Liver (tissue), 9 donors: ENCODE results near the gene CLN3. TPM values are rescaled to one million over a fixed set of nuclear protein-coding genes. Genes with fewer than 3 reads are reported as not detected.

ENCODE experiments used
- DNase-seq: peaks from one replicate; pipeline ENCODE4 v3.0.0-alpha.2; 2017; ENCODE audit warnings: low spot score
- H3K27ac ChIP-seq, 2 donors: one replicate each; pipeline ENCODE4 v1.7.0; 2013; ENCODE audit warnings: inconsistent platforms in 2 of 2, low read length in 2 of 2, control low read depth in 1 of 2, low read depth in 1 of 2, mild to moderate bottlenecking in 1 of 2
- H3K27me3 ChIP-seq, 4 donors: one replicate each; pipeline versions ENCODE4 v1.6.1 to v1.7.0; 2013; ENCODE audit warnings: low read length in 3 of 4, inconsistent platforms in 1 of 4, mild to moderate bottlenecking in 1 of 4, moderate library complexity in 1 of 4; ENCODE audit not compliant: control insufficient read depth in 4 of 4, insufficient read depth in 4 of 4
- H3K36me3 ChIP-seq, 4 donors: one replicate each; pipeline versions ENCODE4 v1.6.1 to v1.7.0; 2013; ENCODE audit warnings: low read length in 3 of 4, mild to moderate bottlenecking in 3 of 4, low read depth in 1 of 4, moderate library complexity in 1 of 4; ENCODE audit not compliant: control insufficient read depth in 4 of 4, insufficient read depth in 3 of 4
- H3K4me1 ChIP-seq, 4 donors: one replicate each; pipeline versions ENCODE4 v1.6.1 to v1.7.0; 2013; ENCODE audit warnings: low read length in 3 of 4, mild to moderate bottlenecking in 3 of 4, moderate library complexity in 1 of 4; ENCODE audit not compliant: control insufficient read depth in 4 of 4, insufficient read depth in 4 of 4
- H3K4me3 ChIP-seq, 3 donors: one replicate each; pipeline versions ENCODE4 v1.6.1 to v1.7.0; 2013; ENCODE audit warnings: low read length in 3 of 3, control low read depth in 1 of 3, low read depth in 1 of 3, mild to moderate bottlenecking in 1 of 3
- H3K9ac ChIP-seq, 2 donors: one replicate each; pipeline ENCODE4 v1.7.0; 2013; ENCODE audit warnings: low read length in 2 of 2, mild to moderate bottlenecking in 2 of 2, moderate library complexity in 2 of 2, control low read depth in 1 of 2, low read depth in 1 of 2
- H3K9me3 ChIP-seq, 4 donors: one replicate each; pipeline versions ENCODE4 v1.6.1 to v1.7.0; 2013; ENCODE audit warnings: low read length in 3 of 4; ENCODE audit not compliant: control insufficient read depth in 4 of 4
- ATF3 ChIP-seq: IDR thresholded peaks from 2 replicates; pipeline ENCODE4 v1.6.1; 2016; ENCODE audit warnings: antibody characterized with exemption
- CTCF ChIP-seq: fragments of 150-350 bp; IDR thresholded peaks from 2 replicates; pipeline ENCODE4 v1.5.1; 2017; ENCODE audit warnings: improper control_type of control experiment, low read depth, low read length; ENCODE audit not compliant: missing input control
- EGR1 ChIP-seq, 2 donors: IDR thresholded peaks; 2 replicates each; pipeline ENCODE4 v1.6.1; 2016 to 2018; ENCODE audit warnings: antibody characterized with exemption in 2 of 2, low read depth in 2 of 2
- FOXA1 ChIP-seq: IDR thresholded peaks from 2 replicates; pipeline ENCODE4 v1.6.1; 2016; ENCODE audit warnings: antibody characterized with exemption
- FOXA2 ChIP-seq: IDR thresholded peaks from 2 replicates; pipeline ENCODE4 v1.6.1; 2016; ENCODE audit warnings: antibody characterized with exemption
- GABPA ChIP-seq, 2 donors: IDR thresholded peaks in 1 of 2; conservative IDR thresholded peaks in 1 of 2; 2 replicates each; pipeline ENCODE4 v1.6.1; 2016; ENCODE audit warnings: antibody characterized with exemption in 2 of 2, mild to moderate bottlenecking in 1 of 2, moderate library complexity in 1 of 2
- HNF4A ChIP-seq, 2 donors: conservative IDR thresholded peaks; 2 replicates each; pipeline ENCODE4 v1.6.1; 2016; ENCODE audit warnings: antibody characterized with exemption in 2 of 2, mild to moderate bottlenecking in 2 of 2
- HNF4G ChIP-seq: IDR thresholded peaks from 2 replicates; pipeline ENCODE4 v1.6.1; 2016; ENCODE audit warnings: antibody characterized with exemption
- JUND ChIP-seq, 2 donors: IDR thresholded peaks; 2 replicates each; pipeline ENCODE4 v1.6.1; 2016; ENCODE audit warnings: antibody characterized with exemption in 2 of 2
- MAX ChIP-seq: IDR thresholded peaks from 2 replicates; pipeline ENCODE4 v1.6.1; 2016; ENCODE audit warnings: antibody characterized with exemption
- NR2F2 ChIP-seq: IDR thresholded peaks from 2 replicates; pipeline ENCODE4 v1.6.1; 2016; ENCODE audit warnings: antibody characterized with exemption
- RAD21 ChIP-seq, 2 donors: IDR thresholded peaks; 2 replicates each; pipeline ENCODE4 v1.6.1; 2016; ENCODE audit warnings: antibody characterized with exemption in 2 of 2, mild to moderate bottlenecking in 2 of 2
- REST ChIP-seq: IDR thresholded peaks from 2 replicates; pipeline ENCODE4 v1.6.1; 2016; ENCODE audit warnings: antibody characterized with exemption, mild to moderate bottlenecking
- RXRA ChIP-seq, 2 donors: IDR thresholded peaks; 2 replicates each; pipeline ENCODE4 v1.6.1; 2017 to 2018; ENCODE audit warnings: antibody characterized with exemption in 2 of 2, mild to moderate bottlenecking in 1 of 2
- SP1 ChIP-seq: IDR thresholded peaks from 2 replicates; pipeline ENCODE4 v1.6.1; 2018; ENCODE audit warnings: antibody characterized with exemption, mild to moderate bottlenecking
- TAF1 ChIP-seq: conservative IDR thresholded peaks from 2 replicates; pipeline ENCODE4 v1.6.1; 2016; ENCODE audit warnings: antibody characterized with exemption, mild to moderate bottlenecking
- YY1 ChIP-seq: IDR thresholded peaks from 2 replicates; pipeline ENCODE4 v1.6.1; 2016; ENCODE audit warnings: antibody characterized with exemption, mild to moderate bottlenecking
- ZBTB33 ChIP-seq: IDR thresholded peaks from 2 replicates; pipeline ENCODE4 v1.6.1; 2016; ENCODE audit warnings: antibody characterized with exemption
- WGBS: extraction: QIAGEN DNeasy Blood & Tissue Kit; methylation state at CpG from one replicate; pipeline ENCODE4 v1.1.7; 2013; 5-methylcytosine and 5-hydroxymethylcytosine counted together
- polyA plus RNA-seq, 2 donors: library from polyadenylated mRNA; stranded (reverse) in 1 of 2; unstranded in 1 of 2; fragments of 200-250 nt in 1 of 2; fragments of >200 nt in 1 of 2; fragmentation: Nextera tagmentation in 1 of 2; extraction: Ambion mirVana in 1 of 2; gene quantifications; one replicate each; pipeline versions ENCODE4 v1.2.1 to v1.2.3, GENCODE V29; 2013 to 2015
- total RNA-seq, 2 donors: library from RNA; depleted of rRNA; stranded (reverse); fragments of >200 nt; gene quantifications; one replicate each; pipeline ENCODE4 v1.2.3, GENCODE V29; 2014
- donor health status: healthy.
- donor health status: healthy.
- donor health status: healthy.
- donor health status: healthy.
- donor health status: healthy.

CLN3 gene
- total and polyA plus RNA-seq, 4 donors, result 16.1 to 23.6 (median 19.3) TPM

GRCh38 chr16:28531777-28532744 is 40.2 kb upstream of the CLN3 start:
- no peaks in the 10 kb centered on the region for H3K9me3 ChIP-seq
- H3K27me3 ChIP-seq, result no peaks in the 10 kb centered on the region
- H3K4me3 ChIP-seq, result no peak overlapping the region
- peak overlapping the region; percentile 58 to 80 for H3K27ac ChIP-seq
- 31% methylated on average over 9 of the region's 9 CpGs for WGBS
- no peaks in the 10 kb centered on the region for H3K36me3 ChIP-seq
- peaks cover 13 to 56% (median 39%) of the 10 kb centered on the region in 4 donors for H3K4me1 ChIP-seq
- peak overlapping the region in 1 of 2 donors; percentile 48 for H3K9ac ChIP-seq
- peak in 1 of 2 donors; percentile 20 for TF ChIP-seq JUND (IDR thresholded peaks at IDR 0.05)
- peak; percentile 60 for TF ChIP-seq REST
- TF ChIP-seq ATF3, result no peak
- no peak for TF ChIP-seq EGR1 (IDR thresholded peaks at IDR 0.05; ENCODE audit: low read depth in 2 of 2)
- TF ChIP-seq RAD21 (IDR thresholded peaks at IDR 0.05), result peak; percentile 6 to 38
- TF ChIP-seq ZBTB33, result peak; percentile 8
- peak; percentile 63 for TF ChIP-seq HNF4A (conservative IDR thresholded peaks at IDR 0.05)
- TF ChIP-seq FOXA1, result no peak
- TF ChIP-seq FOXA2, result no peak
- no peak for TF ChIP-seq TAF1
- TF ChIP-seq SP1, result peak; percentile 82
- TF ChIP-seq RXRA (IDR thresholded peaks at IDR 0.05), result peak; percentile 80 to 83
- TF ChIP-seq HNF4G, result no peak
- TF ChIP-seq CTCF, result no peak
- TF ChIP-seq MAX, result no peak
- TF ChIP-seq NR2F2, result peak; percentile 68
- no peak for TF ChIP-seq GABPA (IDR thresholded peaks at IDR 0.05 in 1 of 2, conservative IDR thresholded peaks at IDR 0.05 in 1 of 2)
- peak; percentile 90 for TF ChIP-seq YY1
- peak; percentile 60 for DNase-seq
